HepG2 (cell line): ENCODE data around the gene COX7B. TPM values are rescaled to one million over a fixed set of nuclear protein-coding genes. Genes with fewer than 3 reads are reported as not detected.

Source experiments
- ATF7 ChIP-seq, 2 experiments: fragments of 450-650 bp in 1 of 2; sonication (generic) in 1 of 2; formaldehyde crosslinking in 1 of 2; IDR thresholded peaks; 2 replicates each; pipeline versions ENCODE4 v1.4.0 to v1.6.1; 2016 to 2020; ENCODE audit warnings: antibody characterized with exemption in 1 of 2, mild to moderate bottlenecking in 1 of 2, missing genetic modification reagents in 1 of 2
- CEBPB ChIP-seq: IDR thresholded peaks from 2 replicates; pipeline ENCODE4 v1.6.1; 2011; ENCODE audit warnings: low read depth, low read length, improper control_type of control experiment, borderline replicate concordance
- CREM ChIP-seq, 2 experiments: sonication (generic) in 1 of 2; formaldehyde crosslinking in 1 of 2; IDR thresholded peaks; 2 replicates each; pipeline versions ENCODE4 v1.4.0 to v1.6.1; 2016 to 2020; ENCODE audit warnings: antibody characterized with exemption in 1 of 2, mild to moderate bottlenecking in 1 of 2, missing genetic modification reagents in 1 of 2
- DMAP1 ChIP-seq: IDR thresholded peaks from 2 replicates; pipeline ENCODE4 v1.6.1; 2016
- GMEB1 ChIP-seq: sonication (generic); formaldehyde crosslinking; IDR thresholded peaks from 2 replicates; pipeline ENCODE4 v1.5.1; 2020; ENCODE audit warnings: missing genetic modification reagents, mild to moderate bottlenecking, borderline replicate concordance
- GMEB2 ChIP-seq: IDR thresholded peaks from 2 replicates; pipeline ENCODE4 v1.6.1; 2016; ENCODE audit warnings: missing biosample characterization, missing genetic modification reagents, low read depth
- KLF16 ChIP-seq, 2 experiments: sonication (generic) in 1 of 2; formaldehyde crosslinking in 1 of 2; IDR thresholded peaks; 2 replicates each; pipeline versions ENCODE4 v1.6.1 to v1.8.0; 2016 to 2023; ENCODE audit warnings: missing genetic modification reagents in 2 of 2, missing compliant biosample characterization in 1 of 2
- SP4 ChIP-seq: sonication (generic); formaldehyde crosslinking; IDR thresholded peaks from 2 replicates; pipeline ENCODE4 v1.8.1; 2023; ENCODE audit warnings: mild to moderate bottlenecking, missing genetic modification reagents
- SPEN ChIP-seq: sonication (generic); formaldehyde crosslinking; IDR thresholded peaks from 2 replicates; pipeline ENCODE4 v1.5.1; 2020; ENCODE audit warnings: low read depth, mild to moderate bottlenecking, missing genetic modification reagents
- ZNF337 ChIP-seq: sonication (generic); formaldehyde crosslinking; IDR thresholded peaks from 2 replicates; pipeline ENCODE4 v1.5.1; 2020; ENCODE audit warnings: missing genetic modification reagents, low read depth, mild to moderate bottlenecking, borderline replicate concordance
- ZNF580 ChIP-seq: IDR thresholded peaks from 2 replicates; pipeline ENCODE4 v1.6.1; 2016; ENCODE audit warnings: low read depth, borderline replicate concordance
- ZNF670 ChIP-seq: sonication (generic); formaldehyde crosslinking; IDR thresholded peaks from 2 replicates; pipeline ENCODE4 v1.8.0; 2022; ENCODE audit warnings: mild to moderate bottlenecking, missing genetic modification reagents, borderline replicate concordance
- polyA plus RNA-seq, 8 experiments: library from polyadenylated mRNA; depleted of rRNA in 3 of 8; stranded (reverse) in 7 of 8; unstranded in 1 of 8; fragments of >200 nt; fragmentation: Illumina TruSeq in 4 of 8; extraction: Trizol in 4 of 8; gene quantifications; 2 replicates each; pipeline versions ENCODE4 v1.2.1 to v1.2.3, GENCODE V29; 2011 to 2016; ENCODE audit warnings: low read depth in 4 of 8, missing spikeins in 1 of 8, mixed read lengths in 1 of 8; ENCODE audit not compliant: insufficient read depth in 1 of 8
- total RNA-seq, 5 experiments: library from RNA; depleted of rRNA; stranded (reverse); fragments of >200 nt; fragmentation: Illumina TruSeq; extraction: Trizol; gene quantifications; 2 replicates each; pipeline ENCODE4 v1.2.3, GENCODE V29; 2016; ENCODE audit warnings: low read depth in 1 of 5
- TF ChIP-seq, protein P1 (sequence below): sonication (generic); formaldehyde crosslinking; IDR thresholded peaks from 2 replicates; pipeline ENCODE4 v1.4.0; 2020; ENCODE audit warnings: mild to moderate bottlenecking, missing genetic modification reagents
- TF ChIP-seq, protein P2 (sequence below): sonication (generic); formaldehyde crosslinking; IDR thresholded peaks from 2 replicates; pipeline ENCODE4 v1.9.0; 2022; ENCODE audit warnings: missing genetic modification reagents, mild to moderate bottlenecking, borderline replicate concordance
- TF ChIP-seq, protein P3 (sequence below): sonication (generic); formaldehyde crosslinking; IDR thresholded peaks from 2 replicates; pipeline ENCODE4 v1.5.0; 2020; ENCODE audit warnings: mild to moderate bottlenecking, missing genetic modification reagents

COX7B gene
- total and polyA plus RNA-seq, 2 of the 13 experiments (the other 11 are each of a cell fraction or from before 2014, with no cell fraction given) = 375 to 635 TPM

DNA sequence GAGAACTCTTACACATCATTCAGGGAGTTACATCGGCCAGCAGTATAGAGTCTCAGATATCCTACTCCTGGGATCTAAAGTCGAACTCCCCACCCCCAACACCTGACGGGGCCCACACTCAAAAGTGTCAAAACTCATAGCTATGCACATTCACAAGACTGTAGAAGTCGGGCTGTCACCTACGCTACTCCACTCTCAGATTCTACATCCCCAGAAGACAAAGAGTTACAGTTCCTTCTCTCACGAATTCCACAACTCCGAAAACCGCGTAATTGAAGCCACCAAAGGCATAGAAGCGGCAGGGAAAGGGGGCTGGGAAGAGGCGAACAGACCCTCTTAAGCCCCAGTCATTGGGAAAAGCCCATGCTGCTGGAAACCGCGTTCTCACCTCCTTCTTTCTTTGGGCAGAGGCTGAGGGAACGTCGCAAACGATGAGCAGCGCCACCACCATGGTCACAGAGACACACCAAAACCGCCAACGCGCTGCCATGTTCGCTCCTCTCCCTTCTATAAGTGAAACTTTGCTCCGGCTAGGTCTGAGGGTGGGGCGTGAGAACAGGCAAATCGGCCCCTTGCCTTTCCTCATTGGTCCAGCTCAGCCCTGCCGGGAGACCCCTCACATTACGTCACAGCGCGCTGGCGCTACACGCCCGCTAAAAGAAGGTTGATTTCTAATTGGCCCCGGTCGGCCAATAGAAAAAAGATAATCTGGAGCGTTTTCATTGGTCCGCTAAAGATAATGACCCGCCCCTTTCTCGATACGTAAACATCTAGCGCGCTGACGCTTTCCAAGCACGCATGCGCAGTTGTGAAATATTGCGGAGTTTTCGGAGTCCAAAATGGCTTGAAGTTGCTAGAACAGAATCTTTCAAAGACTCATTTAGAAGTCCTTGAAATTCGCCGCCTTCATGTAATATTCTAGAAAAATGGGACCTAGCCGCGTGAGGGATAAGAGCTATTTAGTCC lies 4.1 kb upstream of the COX7B start, which contains the start of gene MAGT1 (continued):
- TF ChIP-seq KLF16 (CRISPR knock-in tag; IDR thresholded peaks at IDR 0.05) (0 out of 4 replicates have a peak, but pooled peaks of 1 of the 2 experiments have one; percentile 37), GMEB2 (0 out of 2 replicates have a peak, but pooled peaks have one; percentile 44), SP4 (CRISPR knock-in tag) (peak; percentile 55; the same call in 1 of the 2 replicates), SPEN (CRISPR knock-in tag) (peak; percentile 91), ZNF670 (CRISPR knock-in tag) (no peak), DMAP1 (CRISPR knock-in tag) (peak; percentile 13; the same call in 1 of the 2 replicates), CEBPB (peak; percentile 46; the same call in 1 of the 2 replicates), ATF7 (IDR thresholded peaks at IDR 0.05) (peak; percentile 75), ATF7 (CRISPR knock-in tag; IDR thresholded peaks at IDR 0.05) (no peak), CREM (IDR thresholded peaks at IDR 0.05) (peak; percentile 87), CREM (CRISPR knock-in tag; IDR thresholded peaks at IDR 0.05) (no peak), GMEB1 (CRISPR knock-in tag) (peak; percentile 80), ZNF337 (CRISPR knock-in tag) (no peak), ZNF580 (CRISPR knock-in tag) (no peak)
- TF ChIP-seq, protein P1, sequence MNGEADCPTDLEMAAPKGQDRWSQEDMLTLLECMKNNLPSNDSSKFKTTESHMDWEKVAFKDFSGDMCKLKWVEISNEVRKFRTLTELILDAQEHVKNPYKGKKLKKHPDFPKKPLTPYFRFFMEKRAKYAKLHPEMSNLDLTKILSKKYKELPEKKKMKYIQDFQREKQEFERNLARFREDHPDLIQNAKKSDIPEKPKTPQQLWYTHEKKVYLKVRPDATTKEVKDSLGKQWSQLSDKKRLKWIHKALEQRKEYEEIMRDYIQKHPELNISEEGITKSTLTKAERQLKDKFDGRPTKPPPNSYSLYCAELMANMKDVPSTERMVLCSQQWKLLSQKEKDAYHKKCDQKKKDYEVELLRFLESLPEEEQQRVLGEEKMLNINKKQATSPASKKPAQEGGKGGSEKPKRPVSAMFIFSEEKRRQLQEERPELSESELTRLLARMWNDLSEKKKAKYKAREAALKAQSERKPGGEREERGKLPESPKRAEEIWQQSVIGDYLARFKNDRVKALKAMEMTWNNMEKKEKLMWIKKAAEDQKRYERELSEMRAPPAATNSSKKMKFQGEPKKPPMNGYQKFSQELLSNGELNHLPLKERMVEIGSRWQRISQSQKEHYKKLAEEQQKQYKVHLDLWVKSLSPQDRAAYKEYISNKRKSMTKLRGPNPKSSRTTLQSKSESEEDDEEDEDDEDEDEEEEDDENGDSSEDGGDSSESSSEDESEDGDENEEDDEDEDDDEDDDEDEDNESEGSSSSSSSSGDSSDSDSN = peak; percentile 33; the same call in 1 of the 2 replicates
- TF ChIP-seq, protein P2, sequence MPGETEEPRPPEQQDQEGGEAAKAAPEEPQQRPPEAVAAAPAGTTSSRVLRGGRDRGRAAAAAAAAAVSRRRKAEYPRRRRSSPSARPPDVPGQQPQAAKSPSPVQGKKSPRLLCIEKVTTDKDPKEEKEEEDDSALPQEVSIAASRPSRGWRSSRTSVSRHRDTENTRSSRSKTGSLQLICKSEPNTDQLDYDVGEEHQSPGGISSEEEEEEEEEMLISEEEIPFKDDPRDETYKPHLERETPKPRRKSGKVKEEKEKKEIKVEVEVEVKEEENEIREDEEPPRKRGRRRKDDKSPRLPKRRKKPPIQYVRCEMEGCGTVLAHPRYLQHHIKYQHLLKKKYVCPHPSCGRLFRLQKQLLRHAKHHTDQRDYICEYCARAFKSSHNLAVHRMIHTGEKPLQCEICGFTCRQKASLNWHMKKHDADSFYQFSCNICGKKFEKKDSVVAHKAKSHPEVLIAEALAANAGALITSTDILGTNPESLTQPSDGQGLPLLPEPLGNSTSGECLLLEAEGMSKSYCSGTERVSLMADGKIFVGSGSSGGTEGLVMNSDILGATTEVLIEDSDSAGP (CRISPR knock-in tag) = 0 out of 2 replicates have a peak, but pooled peaks have one; percentile 37
- TF ChIP-seq, protein P3, sequence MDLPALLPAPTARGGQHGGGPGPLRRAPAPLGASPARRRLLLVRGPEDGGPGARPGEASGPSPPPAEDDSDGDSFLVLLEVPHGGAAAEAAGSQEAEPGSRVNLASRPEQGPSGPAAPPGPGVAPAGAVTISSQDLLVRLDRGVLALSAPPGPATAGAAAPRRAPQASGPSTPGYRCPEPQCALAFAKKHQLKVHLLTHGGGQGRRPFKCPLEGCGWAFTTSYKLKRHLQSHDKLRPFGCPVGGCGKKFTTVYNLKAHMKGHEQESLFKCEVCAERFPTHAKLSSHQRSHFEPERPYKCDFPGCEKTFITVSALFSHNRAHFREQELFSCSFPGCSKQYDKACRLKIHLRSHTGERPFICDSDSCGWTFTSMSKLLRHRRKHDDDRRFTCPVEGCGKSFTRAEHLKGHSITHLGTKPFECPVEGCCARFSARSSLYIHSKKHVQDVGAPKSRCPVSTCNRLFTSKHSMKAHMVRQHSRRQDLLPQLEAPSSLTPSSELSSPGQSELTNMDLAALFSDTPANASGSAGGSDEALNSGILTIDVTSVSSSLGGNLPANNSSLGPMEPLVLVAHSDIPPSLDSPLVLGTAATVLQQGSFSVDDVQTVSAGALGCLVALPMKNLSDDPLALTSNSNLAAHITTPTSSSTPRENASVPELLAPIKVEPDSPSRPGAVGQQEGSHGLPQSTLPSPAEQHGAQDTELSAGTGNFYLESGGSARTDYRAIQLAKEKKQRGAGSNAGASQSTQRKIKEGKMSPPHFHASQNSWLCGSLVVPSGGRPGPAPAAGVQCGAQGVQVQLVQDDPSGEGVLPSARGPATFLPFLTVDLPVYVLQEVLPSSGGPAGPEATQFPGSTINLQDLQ (CRISPR knock-in tag) = peak; percentile 99
